ENCODE data around the gene ZNF423.

The ZNF423 gene

GRCh38 chr16:49489686-49490320, 366.1 kb downstream of the ZNF423 start:
- no peak overlapping the region for H3K4me3 ChIP-seq (ENCODE audit: low read depth, low read length)
- ChIA-PET POLR2A (no interaction called here), CTCF (no interaction called here)
- TF ChIP-seq CTCF (IDR thresholded peaks at IDR 0.05; ENCODE audit: insufficient read depth, low read length, missing control alignments) = no peak
- DNase-seq (ENCODE audit: low read depth, low spot score) = no peak

DNA sequence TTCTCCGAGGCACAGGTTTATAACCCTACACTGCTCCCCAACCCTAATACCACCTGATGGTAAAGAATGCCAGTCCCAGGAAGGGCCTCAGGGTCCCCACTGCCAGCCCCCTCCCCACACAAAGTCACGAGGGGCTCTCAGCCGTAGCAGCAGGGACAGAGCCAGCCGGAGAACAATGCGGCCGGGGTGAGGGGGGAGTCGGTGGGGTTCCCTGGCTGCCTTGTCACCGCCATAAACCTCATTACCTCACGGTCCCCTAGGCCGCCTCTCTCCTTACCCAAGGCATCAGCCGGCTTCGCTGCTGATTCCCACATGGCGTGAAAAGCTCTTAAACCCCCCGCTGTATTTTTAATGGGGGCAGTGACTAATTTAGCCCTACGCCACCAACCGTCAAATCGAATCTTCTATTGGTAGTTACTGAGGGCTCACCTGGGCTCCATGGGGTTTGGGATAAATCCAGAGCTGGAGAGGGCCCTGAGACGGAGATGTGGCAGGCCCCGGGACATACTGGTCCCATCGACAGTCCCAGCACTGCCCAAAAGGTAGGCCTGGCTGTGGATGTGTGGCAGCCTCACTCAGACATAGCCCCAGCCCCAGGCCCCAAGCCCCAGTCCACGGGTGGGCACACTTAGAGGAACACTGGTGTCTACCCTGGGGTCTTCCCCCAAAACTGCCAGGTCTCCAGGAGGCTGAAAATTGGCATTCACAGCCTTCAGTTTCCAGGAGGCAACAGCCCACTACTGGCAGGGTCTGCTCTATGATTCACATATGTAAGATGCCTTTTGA, 367.0 kb downstream of the ZNF423 start:
- no peak for DNase-seq (ENCODE audit: low read depth, low spot score)
- no peak for TF ChIP-seq CTCF (IDR thresholded peaks at IDR 0.05; ENCODE audit: insufficient read depth, low read length, missing control alignments)
- no peak overlapping the region for H3K4me3 ChIP-seq (ENCODE audit: low read depth, low read length)
- ChIA-PET POLR2A (no interaction called here), CTCF (no interaction called here)

GRCh38 chr16:49488336-49488735, 367.6 kb downstream of the ZNF423 start:
- ChIA-PET CTCF (no interaction called here), POLR2A (no interaction called here)
- no peak overlapping the region for H3K4me3 ChIP-seq (ENCODE audit: low read depth, low read length)
- TF ChIP-seq CTCF (IDR thresholded peaks at IDR 0.05; ENCODE audit: insufficient read depth, low read length, missing control alignments) = no peak
- no peak for DNase-seq (ENCODE audit: low read depth, low spot score)

DNA sequence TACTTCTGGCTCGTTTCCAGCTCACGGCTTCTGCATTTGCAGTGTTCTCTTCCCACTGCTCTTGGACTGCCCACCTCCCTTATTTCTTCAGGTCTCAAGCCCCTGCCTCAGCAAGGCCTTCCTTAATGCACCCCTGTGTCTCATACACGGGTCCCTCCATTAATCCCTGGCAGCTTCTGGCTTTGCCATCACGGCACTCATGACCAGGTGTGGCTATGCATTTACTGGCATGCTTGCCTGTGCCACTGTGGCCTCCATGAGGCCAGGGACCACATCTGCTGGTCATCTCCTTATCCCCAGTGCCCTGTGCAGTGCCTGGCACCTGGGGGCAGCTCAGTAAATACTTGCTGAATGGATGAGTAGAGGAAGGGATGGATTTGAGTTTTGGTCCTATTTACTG, 368.2 kb downstream of the ZNF423 start:
- no peak for TF ChIP-seq CTCF (IDR thresholded peaks at IDR 0.05; ENCODE audit: insufficient read depth, low read length, missing control alignments)
- ChIA-PET CTCF (no interaction called here), POLR2A (no interaction called here)
- DNase-seq (ENCODE audit: low read depth, low spot score) = no peak
- H3K4me3 ChIP-seq (ENCODE audit: low read depth, low read length) = no peak overlapping the region

DNA sequence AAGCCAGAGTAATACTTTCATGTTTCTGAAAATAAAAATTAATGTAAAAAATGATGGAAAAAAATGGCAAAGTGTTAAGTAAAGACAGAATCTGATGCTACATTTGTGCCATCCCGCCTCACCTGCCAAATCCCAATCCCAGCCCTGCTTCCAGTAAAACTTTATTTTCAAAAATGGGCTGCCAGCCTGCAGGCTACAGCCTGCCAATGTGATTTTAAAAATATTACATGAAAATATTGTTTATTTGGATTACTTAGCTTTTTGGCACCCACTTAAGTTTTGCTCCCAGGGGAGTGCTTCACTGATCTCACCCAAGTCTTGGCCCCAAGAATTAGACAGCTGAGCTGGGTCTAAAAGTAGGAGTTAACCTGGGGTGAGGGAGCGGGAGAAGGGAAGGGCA, 369.5 kb downstream of the ZNF423 start:
- ChIA-PET CTCF (no interaction called here), POLR2A (no interaction called here)
- DNase-seq (ENCODE audit: low read depth, low spot score) = no peak
- no peak for TF ChIP-seq CTCF (IDR thresholded peaks at IDR 0.05; ENCODE audit: insufficient read depth, low read length, missing control alignments)
- H3K4me3 ChIP-seq (ENCODE audit: low read depth, low read length) = no peak overlapping the region

DNA sequence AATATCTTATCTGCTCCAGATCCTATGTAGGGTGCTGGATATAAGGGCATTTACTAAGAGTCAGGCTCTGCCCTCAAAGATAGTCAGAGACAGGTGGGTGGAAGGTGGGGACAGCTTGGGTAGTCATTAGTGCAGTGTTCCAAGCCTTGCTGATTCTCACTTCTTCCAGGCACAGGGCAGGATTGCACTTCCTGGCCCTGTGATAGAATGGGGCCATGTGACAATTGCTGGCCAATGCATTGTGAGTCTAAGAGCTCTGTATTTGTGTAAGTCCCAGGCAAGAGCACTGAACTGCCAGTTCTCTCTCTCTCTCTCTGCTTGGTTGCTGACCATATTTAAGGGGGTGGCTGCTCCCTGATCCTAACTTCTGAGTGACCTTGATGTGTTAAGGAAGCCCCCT, 370.2 kb downstream of the ZNF423 start:
- no peak overlapping the region for H3K4me3 ChIP-seq (ENCODE audit: low read depth, low read length)
- ChIA-PET CTCF (no interaction called here), POLR2A (no interaction called here)
- no peak for DNase-seq (ENCODE audit: low read depth, low spot score)
- TF ChIP-seq CTCF (IDR thresholded peaks at IDR 0.05; ENCODE audit: insufficient read depth, low read length, missing control alignments) = no peak

Data from AG04449 (cell line).